ENCODE measurements around the gene MST1. TPM values are rescaled to one million over a fixed set of nuclear protein-coding genes. Genes with fewer than 3 reads are reported as not detected.
"Not testable (repeated sequence)": the region's sequence is repeated elsewhere in the genome, so short reads cannot be mapped to it uniquely, and the experiment has no call there.

MST1 gene
- total and polyA plus RNA-seq, 8 donors, result 17.2 to 150 (median 24.7) TPM

GRCh38 chr3:49688338-49689045 lies 782 bp downstream of the MST1 start:
- H3K36me3 ChIP-seq; H3K9me3 ChIP-seq; intact Hi-C loops (cut with DNase I); ATAC-seq; FAIRE-seq; H3K27me3 ChIP-seq: not testable (repeated sequence)
- peaks cover 0 to 12% (median 4%) of the 10 kb centered on the region in 3 donors for H3K4me1 ChIP-seq
- H3K27ac ChIP-seq, result peak overlapping the region; percentile 59 to 79 (median 74)
- H3K4me3 ChIP-seq, result peak overlapping the region; percentile 96 to 100 (median 98)
- peak in 2 of 6 donors; percentile 25 to 41 for DNase-seq
- WGBS, 2 donors, result 42 to 69% methylated on average over 6 to 7 of the region's 7 CpGs

GRCh38 chr3:49687424-49687795 lies 1.9 kb downstream of the MST1 start:
- peaks cover 0 to 12% (median 4%) of the 10 kb centered on the region in 3 donors for H3K4me1 ChIP-seq
- 93 to 95% methylated on average over 11 to 12 of the region's 12 CpGs for WGBS, 2 donors

GRCh38 chr3:49686769-49687423 lies 2.4 kb downstream of the MST1 start:
- FAIRE-seq; H3K27me3 ChIP-seq; H3K9me3 ChIP-seq; intact Hi-C loops (cut with DNase I): not testable (repeated sequence)
- DNase-seq, result peak; percentile 78 to 91 (median 82)
- Histone ChIP-seq H3K4me3 (peak overlapping the region in 3 of 4 donors; percentile 3 to 45 (median 35)), H3K27ac (peak overlapping the region in 2 of 4 donors; percentile 47 to 48), H3K36me3 (peaks cover 0 to 15% (median 4%) of the 10 kb centered on the region in 3 donors), H3K4me1 (peaks cover 0 to 12% (median 4%) of the 10 kb centered on the region in 3 donors)
- ATAC-seq, result peak; percentile 68 to 79 (median 74)
- WGBS, 2 donors, result 12 to 14% methylated on average over 36 to 44 of the region's 44 CpGs

More at GRCh38 chr3:49687424-49687795, 1.9 kb downstream of the MST1 start:
- H3K9me3 ChIP-seq; H3K27ac ChIP-seq; intact Hi-C loops (cut with DNase I); FAIRE-seq; ATAC-seq; H3K4me3 ChIP-seq; H3K27me3 ChIP-seq: not testable (repeated sequence)
- peaks cover 0 to 12% (median 1%) of the 10 kb centered on the region in 3 donors for H3K36me3 ChIP-seq
- DNase-seq, result peak in 1 of 6 donors; percentile 62

GRCh38 chr3:49686346-49686745 lies 2.9 kb downstream of the MST1 start:
- intact Hi-C loops (cut with DNase I); FAIRE-seq; H3K27me3 ChIP-seq; H3K9me3 ChIP-seq: not testable (repeated sequence)
- ATAC-seq, result peak; percentile 67 to 83 (median 72)
- 1% methylated on average over 24 to 25 of the region's 29 CpGs for WGBS, 2 donors
- Histone ChIP-seq H3K27ac (peak overlapping the region in 2 of 4 donors; percentile 47 to 48), H3K36me3 (peaks cover 4 to 20% (median 4%) of the 10 kb centered on the region in 3 donors), H3K4me1 (peaks cover 0 to 12% (median 4%) of the 10 kb centered on the region in 3 donors), H3K4me3 (peak overlapping the region in 3 of 4 donors; percentile 3 to 45 (median 35))
- DNase-seq, result peak; percentile 82 to 90 (median 88)

GRCh38 chr3:49685846-49686245 lies 3.4 kb downstream of the MST1 start:
- ATAC-seq, result peak in 1 of 4 donors; percentile 2
- intact Hi-C loops (cut with DNase I); H3K27me3 ChIP-seq; FAIRE-seq; H3K27ac ChIP-seq; H3K4me1 ChIP-seq; H3K9me3 ChIP-seq: not testable (repeated sequence)
- DNase-seq, result peak in 1 of 6 donors; percentile 65
- Histone ChIP-seq H3K4me3 (peak overlapping the region in 2 of 4 donors; percentile 35 to 45), H3K36me3 (peaks cover 4 to 20% (median 8%) of the 10 kb centered on the region in 3 donors)
- WGBS, 2 donors, result 22 to 26% methylated on average over 33 to 35 of the region's 36 CpGs

GRCh38 chr3:49685103-49685502 lies 4.2 kb downstream of the MST1 start:
- H3K9me3 ChIP-seq; intact Hi-C loops (cut with DNase I); FAIRE-seq; H3K27me3 ChIP-seq; H3K27ac ChIP-seq; H3K4me1 ChIP-seq; ATAC-seq; H3K4me3 ChIP-seq: not testable (repeated sequence)
- 94 to 95% methylated on average over 10 of the region's 10 CpGs for WGBS, 2 donors
- peaks cover 4 to 20% (median 8%) of the 10 kb centered on the region in 3 donors for H3K36me3 ChIP-seq
- DNase-seq, result peak in 1 of 6 donors; percentile 45

GRCh38 chr3:49684453-49684852 lies 4.8 kb downstream of the MST1 start:
- H3K4me3 ChIP-seq; H3K27ac ChIP-seq; H3K9me3 ChIP-seq; H3K4me1 ChIP-seq; intact Hi-C loops (cut with DNase I); H3K27me3 ChIP-seq; ATAC-seq; FAIRE-seq: not testable (repeated sequence)
- WGBS, 2 donors, result 91 to 94% methylated on average over 2 of the region's 2 CpGs
- DNase-seq, result peak in 1 of 6 donors; percentile 37
- H3K36me3 ChIP-seq, result peaks cover 4 to 20% (median 8%) of the 10 kb centered on the region in 3 donors

GRCh38 chr3:49683162-49683561 lies 6.1 kb downstream of the MST1 start:
- peaks cover 4 to 30% (median 18%) of the 10 kb centered on the region in 3 donors for H3K36me3 ChIP-seq
- intact Hi-C loops (cut with DNase I), result no loop called here

More at GRCh38 chr3:49683162-49683561, 6.1 kb downstream of the MST1 start:
- Histone ChIP-seq H3K4me3 (no peak overlapping the region), H3K27ac (no peak overlapping the region), H3K9me3 (no peaks in the 10 kb centered on the region), H3K4me1 (no peaks in the 10 kb centered on the region), H3K27me3 (no peaks in the 10 kb centered on the region)
- DNase-seq, result no peak
- no peak for ATAC-seq
- TF ChIP-seq CTCF (IDR thresholded peaks at IDR 0.05), result no peak
- WGBS, 2 donors, result 88 to 90% methylated on average over 6 of the region's 6 CpGs
- FAIRE-seq, result no peak

Measured in pancreas (tissue), 10 donors.